B cell (primary cell): ENCODE measurements around the gene TEX11. TPM values are rescaled to one million over a fixed set of nuclear protein-coding genes. Genes with fewer than 3 reads are reported as not detected.
"Not testable (repeated sequence)": the region's sequence is repeated elsewhere in the genome, so short reads cannot be mapped to it uniquely, and the experiment has no call there.

Source experiments
- ATAC-seq: fragments of 200-7000 bp; cut with Tn5 transposase; one replicate; pipeline ENCODE4 v1.10.0; 2021; ENCODE audit warnings: low read depth, mild to moderate bottlenecking, moderate number of reproducible peaks, moderate library complexity
- CTCF ChIA-PET: fragments of 350-600 bp; sonication (Branson Sonifier 250); formaldehyde crosslinking; loops from one replicate; lab custom pipeline; 2021; ENCODE audit warnings: antibody characterized with exemption, inconsistent platforms; lab: Charles Lee
- POLR2A ChIA-PET: fragments of 350-600 bp; sonication (Branson Sonifier 250); formaldehyde crosslinking; loops from one replicate; lab custom pipeline; 2021; ENCODE audit warnings: antibody characterized with exemption; lab: Charles Lee
- DNase-seq: peaks from one replicate; pipeline ENCODE4 v3.0.0; 2013
- H2AFZ ChIP-seq: 2 replicates; pipeline ENCODE4 v1.6.1; 2012; ENCODE audit warnings: mild to moderate bottlenecking, low read depth, low read length; ENCODE audit not compliant: insufficient read depth, poor library complexity, severe bottlenecking
- H3K27ac ChIP-seq, 2 donors: 1 replicate in 1 of 2; 2 replicates in 1 of 2; pipeline ENCODE4 v1.5.1; 2012 to 2013; ENCODE audit warnings: low read length in 2 of 2, mild to moderate bottlenecking in 2 of 2, moderate library complexity in 1 of 2
- H3K27me3 ChIP-seq, 4 experiments: fragments of 200-600 bp in 1 of 4; sonication (generic) in 1 of 4; replicated peaks in 1 of 4; 1 replicate in 2 of 4; 2 replicates in 2 of 4; pipeline versions ENCODE4 v1.6.1 to v1.7.0; 2013 to 2016; ENCODE audit warnings: low read length in 3 of 4, mild to moderate bottlenecking in 2 of 4, mixed read lengths in 1 of 4, moderate library complexity in 1 of 4; ENCODE audit not compliant: insufficient read depth in 4 of 4, control insufficient read depth in 3 of 4; ENCODE audit errors: control extremely low read depth in 1 of 4
- H3K36me3 ChIP-seq, 2 experiments: replicated peaks in 1 of 2; 1 replicate in 1 of 2; 2 replicates in 1 of 2; pipeline versions ENCODE4 v1.6.1 to v1.7.1; 2013; ENCODE audit warnings: low read length in 1 of 2; ENCODE audit not compliant: insufficient read depth in 2 of 2, control insufficient read depth in 1 of 2; ENCODE audit errors: control extremely low read depth in 1 of 2, extremely low read depth in 1 of 2
- H3K4me1 ChIP-seq, 2 donors: fragments of 200-600 bp in 1 of 2; sonication (generic) in 1 of 2; 1 replicate in 1 of 2; 2 replicates in 1 of 2; pipeline versions ENCODE4 v1.5.1 to v1.6.1; 2013 to 2017; ENCODE audit warnings: low read length in 2 of 2; ENCODE audit not compliant: control insufficient read depth in 2 of 2, insufficient read depth in 2 of 2
- H3K4me2 ChIP-seq: replicated peaks from 2 replicates; pipeline ENCODE3; 2012; ENCODE audit warnings: mild to moderate bottlenecking, low read depth, low read length; ENCODE audit not compliant: poor library complexity, severe bottlenecking
- H3K4me3 ChIP-seq, 5 experiments: fragments of 200-600 bp in 1 of 5; sonication (generic) in 1 of 5; 1 replicate in 3 of 5; 2 replicates in 2 of 5; pipeline versions ENCODE4 v1.5.1 to v1.7.0; 2011 to 2016; ENCODE audit warnings: low read length in 4 of 5, mild to moderate bottlenecking in 4 of 5, low read depth in 2 of 5, control low read depth in 1 of 5, moderate library complexity in 1 of 5; ENCODE audit not compliant: insufficient read depth in 1 of 5; ENCODE audit errors: control extremely low read depth in 1 of 5, extremely low read depth in 1 of 5
- H3K79me2 ChIP-seq: fragments of 200-600 bp; sonication (generic); one replicate; pipeline ENCODE4 v1.6.0; 2016; ENCODE audit warnings: low read length; ENCODE audit not compliant: control insufficient read depth, insufficient read depth
- H3K9ac ChIP-seq: fragments of 200-600 bp; sonication (generic); 2 replicates; pipeline ENCODE4 v1.6.1; 2017; ENCODE audit warnings: mild to moderate bottlenecking, low read length, moderate library complexity
- H3K9me3 ChIP-seq, 3 donors: one replicate each; pipeline versions ENCODE4 v1.6.1 to v1.7.1; 2013; ENCODE audit warnings: low read length in 2 of 3; ENCODE audit not compliant: control insufficient read depth in 2 of 3, insufficient read depth in 1 of 3; ENCODE audit errors: control extremely low read depth in 1 of 3
- H4K20me1 ChIP-seq: 2 replicates; pipeline ENCODE4 v1.6.0; 2012; ENCODE audit warnings: mild to moderate bottlenecking, low read length; ENCODE audit not compliant: insufficient read depth, control insufficient read depth, poor library complexity, severe bottlenecking
- H3K27ac Mint-ChIP-seq: one replicate; pipeline ENCODE4 v1.8.0; 2021; ENCODE audit warnings: mixed read lengths
- H3K27me3 Mint-ChIP-seq: one replicate; pipeline ENCODE4 v1.8.0; 2021; ENCODE audit warnings: mixed read lengths
- H3K4me1 Mint-ChIP-seq: one replicate; pipeline ENCODE4 v1.8.0; 2021; ENCODE audit warnings: mixed read lengths
- H3K4me3 Mint-ChIP-seq: one replicate; pipeline ENCODE4 v1.8.0; 2021; ENCODE audit warnings: mixed read lengths
- H3K9me3 Mint-ChIP-seq: one replicate; pipeline ENCODE4 v1.8.0; 2022; ENCODE audit warnings: mixed read lengths; ENCODE audit not compliant: insufficient read depth
- CTCF ChIP-seq: fragments of 200-600 bp; IDR thresholded peaks from one replicate; pipeline ENCODE4 v1.8.0; 2022; ENCODE audit warnings: antibody characterized with exemption, mild to moderate bottlenecking
- EZH2 ChIP-seq: IDR thresholded peaks from 2 replicates; pipeline ENCODE4 v1.6.1; 2012; ENCODE audit warnings: borderline replicate concordance, low read depth, mild to moderate bottlenecking, moderate library complexity, low read length; ENCODE audit not compliant: insufficient read depth, poor library complexity, severe bottlenecking
- WGBS: methylation state at CpG from one replicate; pipeline ENCODE4 v1.1.5; 2013; ENCODE audit warnings: missing lambda C conversion rate; ENCODE audit not compliant: insufficient coverage; 5-methylcytosine and 5-hydroxymethylcytosine counted together
- intact Hi-C: fragments of 100-400 bp; cut with micrococcal nuclease; formaldehyde crosslinking; loops from one replicate; pipeline ENCODE4 v1.10.0; 2022
- polyA plus RNA-seq: library from polyadenylated mRNA; depleted of rRNA; stranded (reverse); fragments of >200 nt; gene quantifications from 2 replicates; pipeline ENCODE4 v1.2.3, GENCODE V29; 2012
- total RNA-seq, 2 donors: library from RNA; stranded (reverse); fragments of 120-200 nt in 1 of 2; gene quantifications; 1 replicate in 1 of 2; 2 replicates in 1 of 2; pipeline versions ENCODE4 v1.2.3 to v1.2.4, GENCODE V29; 2013 to 2022

Gene TEX11
- total and polyA plus RNA-seq, 2 donors (not counting 1 experiment from before 2014, with no cell fraction given) = not detected

- CTCF ChIA-PET = no interaction called here
- Histone ChIP-seq H4K20me1 (no peaks in the 10 kb centered on the region), H3K9me3 (no peaks in the 10 kb centered on the region), H2AFZ (no peak overlapping the region), H3K4me1 (no peaks in the 10 kb centered on the region), H3K36me3 (no peaks in the 10 kb centered on the region), H3K4me2 (no peak overlapping the region), H3K79me2 (no peaks in the 10 kb centered on the region), H3K4me3 (no peak overlapping the region), H3K27me3 (no peaks in the 10 kb centered on the region), H3K9ac (no peak overlapping the region), H3K27ac (no peak overlapping the region)
- no peaks in the 10 kb centered on the region for H3K27me3 Mint-ChIP-seq
- TF ChIP-seq EZH2 = no peak
- TF ChIP-seq CTCF = no peak
- peaks cover 5% of the 10 kb centered on the region for H3K4me1 Mint-ChIP-seq
- no peak overlapping the region for H3K27ac Mint-ChIP-seq
- H3K4me3 Mint-ChIP-seq = no peak overlapping the region
- ATAC-seq = no peak
- H3K9me3 Mint-ChIP-seq = no peaks in the 10 kb centered on the region
- POLR2A ChIA-PET = no interaction called here
- no peak for DNase-seq
- intact Hi-C loops = no loop called here
These were observed 381.5 kb downstream of the TEX11 start for GRCh38 chrX:70527053-70527452.

- no peaks in the 10 kb centered on the region for H3K27me3 ChIP-seq
- no peak for TF ChIP-seq EZH2
- TF ChIP-seq CTCF = no peak
- no peak overlapping the region for H3K9ac ChIP-seq
- Mint-ChIP-seq H3K27me3 (no peaks in the 10 kb centered on the region), H3K4me1 (peaks cover 5% of the 10 kb centered on the region), H3K9me3 (no peaks in the 10 kb centered on the region), H3K4me3 (no peak overlapping the region), H3K27ac (no peak overlapping the region)
- H3K36me3 ChIP-seq = no peaks in the 10 kb centered on the region
- no peaks in the 10 kb centered on the region for H4K20me1 ChIP-seq
- H3K4me2 ChIP-seq = no peak overlapping the region
- H3K27ac ChIP-seq = no peak overlapping the region
- H3K4me1 ChIP-seq = no peaks in the 10 kb centered on the region
- H3K9me3 ChIP-seq = peaks cover 0 to 3% (median 0%) of the 10 kb centered on the region in 3 donors
- ChIA-PET POLR2A (no interaction called here), CTCF (no interaction called here)
- H3K4me3 ChIP-seq = no peak overlapping the region
- intact Hi-C loops = no loop called here
- no peaks in the 10 kb centered on the region for H3K79me2 ChIP-seq
- H2AFZ ChIP-seq = no peak overlapping the region
- ATAC-seq (no peak), DNase-seq (no peak)
- WGBS = 100% methylated on average over 1 of the region's 8 CpGs
These were observed 382.8 kb downstream of the TEX11 start for GRCh38 chrX:70525733-70526132.

GRCh38 chrX:70515692-70516091 lies 392.8 kb downstream of the TEX11 start:
- ATAC-seq, H3K9me3 Mint-ChIP-seq, H3K4me1 ChIP-seq, H3K4me1 Mint-ChIP-seq, H3K4me3 Mint-ChIP-seq, H3K4me3 ChIP-seq, H2AFZ ChIP-seq, H3K36me3 ChIP-seq, H4K20me1 ChIP-seq, H3K9ac ChIP-seq, H3K9me3 ChIP-seq, H3K27ac ChIP-seq, H3K27ac Mint-ChIP-seq, DNase-seq, POLR2A ChIA-PET, H3K27me3 Mint-ChIP-seq, intact Hi-C loops, H3K79me2 ChIP-seq, CTCF ChIA-PET, H3K27me3 ChIP-seq, H3K4me2 ChIP-seq: not testable (repeated sequence)
- no CpG with 5 or more reads among the region's 1 CpG for WGBS
